Renal cortical epithelial cell (primary cell): Measurements from ENCODE around the gene SRP68. TPM values are rescaled to one million over a fixed set of nuclear protein-coding genes. Genes with fewer than 3 reads are reported as not detected.
"Not testable (repeated sequence)": the region's sequence is repeated elsewhere in the genome, so short reads cannot be mapped to it uniquely, and the experiment has no call there.

Experiments
- DNase-seq: peaks from one replicate; pipeline ENCODE4 v3.0.0-alpha.2; 2011; ENCODE audit warnings: low read depth
- total RNA-seq: library from RNA; depleted of rRNA; stranded (reverse); fragments of >200 nt; gene quantifications from 2 replicates; pipeline ENCODE4 v1.2.3, GENCODE V29; 2014

Gene SRP68
- total RNA-seq, 1 donor from 2014 or later, result 85.4 TPM

GRCh38 chr17:76089680-76090516 lies 17.6 kb upstream of the SRP68 start:
- no peak for DNase-seq

GRCh38 chr17:76088868-76089576 lies 16.7 kb upstream of the SRP68 start:
- DNase-seq, result no peak

GRCh38 chr17:76088041-76088867 lies 15.9 kb upstream of the SRP68 start:
- no peak for DNase-seq

GRCh38 chr17:76087531-76087930 lies 15.2 kb upstream of the SRP68 start:
- DNase-seq, result no peak

GRCh38 chr17:76086384-76086783 lies 14.1 kb upstream of the SRP68 start:
- no peak for DNase-seq

- no peak for DNase-seq
These were observed 13.5 kb upstream of the SRP68 start for GRCh38 chr17:76085731-76086366.

GRCh38 chr17:76085066-76085730 lies 12.9 kb upstream of the SRP68 start:
- no peak for DNase-seq

- no peak for DNase-seq
These were observed 11.3 kb upstream of the SRP68 start for GRCh38 chr17:76083536-76084182.

- DNase-seq, result no peak
These were observed 10.3 kb upstream of the SRP68 start for GRCh38 chr17:76082326-76083251.

- DNase-seq, result no peak
These were observed 9.2 kb upstream of the SRP68 start for GRCh38 chr17:76081295-76082210.

GRCh38 chr17:76080768-76081287 lies 8.5 kb upstream of the SRP68 start:
- no peak for DNase-seq

GRCh38 chr17:76079956-76080767 lies 7.8 kb upstream of the SRP68 start:
- DNase-seq, result no peak

- no peak for DNase-seq
These were observed 7.2 kb upstream of the SRP68 start for GRCh38 chr17:76079535-76079955.

- DNase-seq, result no peak
These were observed 6.7 kb upstream of the SRP68 start, which contains the start of gene ZACN for GRCh38 chr17:76078860-76079534. TSS of gene ZACN (plus strand) at chr17:76079182. CDS start at chr17:76079265, 83 bp downstream.

GRCh38 chr17:76078370-76078769 lies 6.1 kb upstream of the SRP68 start:
- not testable (repeated sequence) for DNase-seq

GRCh38 chr17:76077584-76078110 lies 5.3 kb upstream of the SRP68 start:
- no peak for DNase-seq
